Natural killer cell (primary cell): ENCODE results near the gene NEURL2. TPM values are rescaled to one million over a fixed set of nuclear protein-coding genes. Genes with fewer than 3 reads are reported as not detected.

ENCODE experiments used
- ATAC-seq, 3 donors: fragments of 150-1000 bp in 2 of 3; fragments of 200-7000 bp in 1 of 3; cut with Tn5 transposase; 1 replicate in 1 of 3; 2 replicates in 2 of 3; pipeline ENCODE4 v1.10.0; 2021; ENCODE audit warnings: mild to moderate bottlenecking in 2 of 3, moderate library complexity in 2 of 3
- DNase-seq, 2 donors: peaks; one replicate each; pipeline versions ENCODE4 v3.0.0 to v3.0.0-alpha.2; 2013 to 2021; ENCODE audit warnings: mixed read lengths in 1 of 2
- H3K27ac ChIP-seq: one replicate; pipeline ENCODE4 v1.5.1; 2013; ENCODE audit warnings: mild to moderate bottlenecking, low read length
- H3K27me3 ChIP-seq: one replicate; pipeline ENCODE4 v1.6.1; 2013; ENCODE audit warnings: low read length; ENCODE audit not compliant: control insufficient read depth, insufficient read depth
- H3K36me3 ChIP-seq: one replicate; pipeline ENCODE4 v1.6.1; 2013; ENCODE audit warnings: low read length; ENCODE audit not compliant: control insufficient read depth, insufficient read depth
- H3K4me1 ChIP-seq: one replicate; pipeline ENCODE4 v1.6.1; 2013; ENCODE audit warnings: low read length; ENCODE audit not compliant: control insufficient read depth, insufficient read depth
- H3K4me3 ChIP-seq: one replicate; pipeline ENCODE4 v1.5.1; 2013; ENCODE audit warnings: low read length
- H3K9me3 ChIP-seq: one replicate; pipeline ENCODE4 v1.6.1; 2013; ENCODE audit warnings: low read length; ENCODE audit not compliant: control insufficient read depth, insufficient read depth
- H3K27ac Mint-ChIP-seq, 2 donors: one replicate each; pipeline ENCODE4 v1.8.0; 2022; ENCODE audit warnings: mild to moderate bottlenecking in 2 of 2, mixed read lengths in 2 of 2, moderate library complexity in 1 of 2
- H3K27me3 Mint-ChIP-seq, 2 donors: one replicate each; pipeline ENCODE4 v1.8.0; 2022; ENCODE audit warnings: low read depth in 2 of 2, mixed read lengths in 2 of 2
- H3K36me3 Mint-ChIP-seq: one replicate; pipeline ENCODE4 v1.8.0; 2022; ENCODE audit warnings: mixed read lengths
- H3K4me1 Mint-ChIP-seq, 2 donors: one replicate each; pipeline ENCODE4 v1.8.0; 2022; ENCODE audit warnings: mixed read lengths in 2 of 2
- H3K4me3 Mint-ChIP-seq: one replicate; pipeline ENCODE4 v1.8.0; 2022; ENCODE audit warnings: mild to moderate bottlenecking, moderate library complexity, mixed read lengths
- H3K9me3 Mint-ChIP-seq, 2 donors: one replicate each; pipeline ENCODE4 v1.8.0; 2022; ENCODE audit warnings: mixed read lengths in 2 of 2
- WGBS: methylation state at CpG from one replicate; pipeline ENCODE4 v1.1.7; 2013; ENCODE audit warnings: missing lambda C conversion rate; ENCODE audit not compliant: insufficient coverage; 5-methylcytosine and 5-hydroxymethylcytosine counted together
- intact Hi-C: fragments of 100-400 bp; cut with micrococcal nuclease; formaldehyde crosslinking; loops from one replicate; pipeline ENCODE4 v1.14.2; 2022
- total RNA-seq, 4 donors: library from RNA; stranded (reverse); fragments of 120-200 nt in 1 of 4; gene quantifications; one replicate each; pipeline versions ENCODE4 v1.2.3 to v1.2.4, GENCODE V29; 2013 to 2022
- TF ChIP-seq, protein P1 (sequence below): fragments of 200-600 bp; IDR thresholded peaks from one replicate; pipeline ENCODE4 v1.8.0; 2022; ENCODE audit warnings: antibody characterized with exemption

Gene NEURL2
- total RNA-seq, 3 donors from 2014 or later (not counting 1 experiment from before 2014, with no cell fraction given), result 0.89 to 1.4 (median 1.4) TPM

DNA sequence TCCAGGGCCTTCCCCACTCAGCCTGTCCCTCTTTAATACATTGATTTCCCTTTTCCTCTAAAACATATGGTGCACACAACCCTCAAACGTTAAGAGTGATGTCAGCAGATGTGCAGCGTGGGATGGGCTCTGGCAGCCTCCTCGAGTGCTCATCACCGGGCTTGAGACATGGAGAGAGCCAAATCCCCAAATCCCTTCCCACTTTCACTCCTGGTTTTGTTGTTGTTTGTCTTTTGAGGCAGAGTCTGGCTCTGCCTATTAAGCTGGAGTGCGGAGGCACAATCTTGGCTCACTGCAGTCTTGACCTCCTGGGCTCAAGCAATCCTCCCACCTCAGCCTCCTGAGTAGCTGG is 26.8 kb upstream of the NEURL2 start:
- TF ChIP-seq, protein P1, sequence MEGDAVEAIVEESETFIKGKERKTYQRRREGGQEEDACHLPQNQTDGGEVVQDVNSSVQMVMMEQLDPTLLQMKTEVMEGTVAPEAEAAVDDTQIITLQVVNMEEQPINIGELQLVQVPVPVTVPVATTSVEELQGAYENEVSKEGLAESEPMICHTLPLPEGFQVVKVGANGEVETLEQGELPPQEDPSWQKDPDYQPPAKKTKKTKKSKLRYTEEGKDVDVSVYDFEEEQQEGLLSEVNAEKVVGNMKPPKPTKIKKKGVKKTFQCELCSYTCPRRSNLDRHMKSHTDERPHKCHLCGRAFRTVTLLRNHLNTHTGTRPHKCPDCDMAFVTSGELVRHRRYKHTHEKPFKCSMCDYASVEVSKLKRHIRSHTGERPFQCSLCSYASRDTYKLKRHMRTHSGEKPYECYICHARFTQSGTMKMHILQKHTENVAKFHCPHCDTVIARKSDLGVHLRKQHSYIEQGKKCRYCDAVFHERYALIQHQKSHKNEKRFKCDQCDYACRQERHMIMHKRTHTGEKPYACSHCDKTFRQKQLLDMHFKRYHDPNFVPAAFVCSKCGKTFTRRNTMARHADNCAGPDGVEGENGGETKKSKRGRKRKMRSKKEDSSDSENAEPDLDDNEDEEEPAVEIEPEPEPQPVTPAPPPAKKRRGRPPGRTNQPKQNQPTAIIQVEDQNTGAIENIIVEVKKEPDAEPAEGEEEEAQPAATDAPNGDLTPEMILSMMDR, result no peak
- intact Hi-C loops, result no loop called here
- no peaks in the 10 kb centered on the region for H3K36me3 Mint-ChIP-seq
- H3K36me3 ChIP-seq, result no peaks in the 10 kb centered on the region
- H3K27me3 Mint-ChIP-seq, result peaks cover 23 to 30% of the 10 kb centered on the region in 2 donors
- H3K4me1 ChIP-seq, result no peaks in the 10 kb centered on the region
- DNase-seq (no peak), ATAC-seq (no peak)
- H3K27me3 ChIP-seq, result peaks cover 6% of the 10 kb centered on the region
- H3K4me1 Mint-ChIP-seq, result no peaks in the 10 kb centered on the region
- H3K9me3 Mint-ChIP-seq, result no peaks in the 10 kb centered on the region
- WGBS, result 84% methylated on average over 5 of the region's 5 CpGs
- H3K27ac Mint-ChIP-seq, result no peak overlapping the region
- no peaks in the 10 kb centered on the region for H3K9me3 ChIP-seq
- no peak overlapping the region for H3K4me3 Mint-ChIP-seq
- H3K27ac ChIP-seq, result no peak overlapping the region
- no peak overlapping the region for H3K4me3 ChIP-seq

DNA sequence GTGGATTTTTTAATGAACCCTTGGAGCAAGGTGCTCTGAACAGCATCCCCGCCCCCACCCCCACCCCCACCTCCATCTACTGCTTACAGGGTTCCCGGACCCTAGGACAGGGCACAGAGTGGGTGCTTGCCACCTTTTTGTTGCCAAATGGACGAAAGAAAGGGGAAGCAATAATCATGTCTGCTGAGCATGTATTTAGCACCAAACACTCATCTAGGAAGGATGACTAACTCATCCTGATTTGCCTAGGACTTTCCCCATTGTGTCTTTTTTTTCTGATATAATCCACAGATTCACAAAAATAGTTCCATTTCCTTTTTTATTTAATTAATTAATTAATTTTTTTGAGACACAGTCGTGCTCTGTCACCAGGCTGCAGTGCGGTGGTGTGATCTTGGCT is 22.1 kb upstream of the NEURL2 start:
- DNase-seq (no peak), ATAC-seq (no peak)
- no peak overlapping the region for H3K27ac Mint-ChIP-seq
- Histone ChIP-seq H3K27me3 (peaks cover 10% of the 10 kb centered on the region), H3K27ac (no peak overlapping the region), H3K9me3 (no peaks in the 10 kb centered on the region), H3K36me3 (no peaks in the 10 kb centered on the region), H3K4me3 (no peak overlapping the region), H3K4me1 (peaks cover 23% of the 10 kb centered on the region)
- intact Hi-C loops, result no loop called here
- WGBS, result 85% methylated on average over 4 of the region's 5 CpGs
- no peaks in the 10 kb centered on the region for H3K9me3 Mint-ChIP-seq
- TF ChIP-seq, protein P1, result no peak
- peaks cover 9 to 16% of the 10 kb centered on the region in 2 donors for H3K4me1 Mint-ChIP-seq
- no peaks in the 10 kb centered on the region for H3K36me3 Mint-ChIP-seq
- H3K4me3 Mint-ChIP-seq, result no peak overlapping the region
- H3K27me3 Mint-ChIP-seq, result peaks cover 8 to 10% of the 10 kb centered on the region in 2 donors

DNA sequence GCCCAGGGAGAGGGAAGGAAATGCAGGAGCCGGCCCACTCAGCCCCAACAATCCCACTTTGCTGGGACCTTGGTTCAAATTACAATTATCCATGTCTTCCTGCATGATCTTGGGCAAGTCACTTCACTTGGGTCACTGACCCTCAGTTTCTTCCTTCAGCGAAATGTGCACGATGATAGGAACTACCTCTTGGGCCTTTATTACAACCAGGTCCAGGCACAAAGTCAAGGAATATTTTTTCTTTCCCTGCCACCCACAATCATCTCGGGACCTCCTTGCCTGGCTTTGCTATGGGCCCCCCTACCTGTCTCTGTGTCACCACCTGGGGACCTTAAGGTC is 21.3 kb upstream of the NEURL2 start:
- WGBS, result 52% methylated on average over 4 of the region's 4 CpGs
- Mint-ChIP-seq H3K36me3 (no peaks in the 10 kb centered on the region), H3K4me1 (peaks cover 9 to 16% of the 10 kb centered on the region in 2 donors), H3K27ac (peak overlapping the region in 1 of 2 donors; percentile 88), H3K27me3 (peaks cover 5 to 10% of the 10 kb centered on the region in 2 donors), H3K4me3 (peak overlapping the region; percentile 73), H3K9me3 (no peaks in the 10 kb centered on the region)
- no peaks in the 10 kb centered on the region for H3K36me3 ChIP-seq
- no peaks in the 10 kb centered on the region for H3K9me3 ChIP-seq
- TF ChIP-seq, protein P1, result no peak
- H3K4me3 ChIP-seq, result no peak overlapping the region
- no peak for ATAC-seq
- peaks cover 23% of the 10 kb centered on the region for H3K4me1 ChIP-seq
- no peak overlapping the region for H3K27ac ChIP-seq
- DNase-seq, result no peak
- H3K27me3 ChIP-seq, result peaks cover 10% of the 10 kb centered on the region
- intact Hi-C loops, result no loop called here
